IMR-90 (cell line): ENCODE measurements around the gene RAPGEF2. TPM values are rescaled to one million over a fixed set of nuclear protein-coding genes. Genes with fewer than 3 reads are reported as not detected.

Source experiments
- ATAC-seq: fragments of 200-7000 bp; cut with Tn5 transposase; 2 replicates; pipeline ENCODE4 v1.9.1; 2020; ENCODE audit warnings: low read depth, mild to moderate bottlenecking, moderate library complexity
- BruUV-seq: library from RNA; stranded (reverse); fragments of 400-500 nt; replicated peaks from 2 replicates; lab custom pipeline; 2021; lab: Mats Ljungman, UMichigan
- CTCF ChIA-PET: fragments of 300-600 bp; formaldehyde crosslinking; extraction: SDS; loops from one replicate; lab custom pipeline; 2021; ENCODE audit warnings: antibody characterized with exemption; lab: Yijun Ruan, JAX
- POLR2A ChIA-PET: fragments of 300-600 bp; sonication (Branson Sonifier 250); formaldehyde crosslinking; loops from one replicate; lab custom pipeline; 2022; ENCODE audit warnings: antibody characterized with exemption; ENCODE audit not compliant: unreplicated experiment; lab: Charles Lee
- DNase-seq: peaks from one replicate; pipeline ENCODE4 v3.0.0; 2013
- H2AFZ ChIP-seq: replicated peaks from 2 replicates; pipeline ENCODE3; 2013; ENCODE audit warnings: low read length, mild to moderate bottlenecking; ENCODE audit not compliant: poor library complexity
- H2AK5ac ChIP-seq: 2 replicates; pipeline ENCODE4 v1.6.1; 2013; ENCODE audit warnings: low read depth, low read length, inconsistent platforms
- H2AK9ac ChIP-seq: replicated peaks from 2 replicates; pipeline ENCODE3; 2013; ENCODE audit warnings: mild to moderate bottlenecking, low read depth, low read length, moderate library complexity; ENCODE audit not compliant: poor library complexity
- H2BK120ac ChIP-seq: 2 replicates; pipeline ENCODE4 v1.6.1; 2013; ENCODE audit warnings: low read depth, low read length, inconsistent platforms
- H2BK15ac ChIP-seq: 3 replicates; pipeline ENCODE4 v1.6.1; 2013; ENCODE audit warnings: low read depth, low read length, inconsistent platforms
- H2BK20ac ChIP-seq: 2 replicates; pipeline ENCODE4 v1.6.1; 2013; ENCODE audit warnings: low read depth, mild to moderate bottlenecking, inconsistent platforms, low read length, moderate library complexity
- H2BK5ac ChIP-seq: 2 replicates; pipeline ENCODE4 v1.6.1; 2013; ENCODE audit warnings: mild to moderate bottlenecking, low read depth, low read length, inconsistent platforms; ENCODE audit not compliant: poor library complexity, severe bottlenecking
- H3K14ac ChIP-seq: replicated peaks from 2 replicates; pipeline ENCODE4 v1.6.1; 2013; ENCODE audit warnings: low read depth, low read length, inconsistent platforms
- H3K18ac ChIP-seq: 2 replicates; pipeline ENCODE4 v1.6.1; 2013; ENCODE audit warnings: low read depth, low read length, control low read depth
- H3K23ac ChIP-seq: 2 replicates; pipeline ENCODE4 v1.6.1; 2013; ENCODE audit warnings: low read depth, low read length, inconsistent platforms
- H3K27ac ChIP-seq: 2 replicates; pipeline ENCODE4 v1.5.1; 2013; ENCODE audit warnings: mild to moderate bottlenecking, control low read depth, low read length; ENCODE audit not compliant: insufficient read depth
- H3K27me3 ChIP-seq: 2 replicates; pipeline ENCODE4 v1.6.1; 2013; ENCODE audit warnings: low read length; ENCODE audit not compliant: control insufficient read depth, insufficient read depth
- H3K36me3 ChIP-seq: 2 replicates; pipeline ENCODE4 v1.6.1; 2013; ENCODE audit warnings: low read length, mixed read lengths; ENCODE audit not compliant: control insufficient read depth, insufficient read depth
- H3K4ac ChIP-seq: 2 replicates; pipeline ENCODE4 v1.6.1; 2013; ENCODE audit warnings: low read depth, low read length, inconsistent platforms
- H3K4me1 ChIP-seq: 2 replicates; pipeline ENCODE4 v1.6.1; 2013; ENCODE audit warnings: low read length, mixed read lengths; ENCODE audit not compliant: control insufficient read depth, insufficient read depth
- H3K4me2 ChIP-seq: 2 replicates; pipeline ENCODE4 v1.6.1; 2013; ENCODE audit warnings: low read depth, mild to moderate bottlenecking, control low read depth, low read length, moderate library complexity
- H3K4me3 ChIP-seq: 2 replicates; pipeline ENCODE4 v1.5.1; 2013; ENCODE audit warnings: low read depth, mild to moderate bottlenecking, control low read depth, low read length, moderate library complexity; ENCODE audit not compliant: insufficient read depth
- H3K56ac ChIP-seq: 2 replicates; pipeline ENCODE4 v1.6.1; 2013; ENCODE audit warnings: low read length, inconsistent platforms; ENCODE audit not compliant: insufficient read depth; ENCODE audit errors: extremely low read depth
- H3K79me1 ChIP-seq, 2 experiments: 2 replicates each; pipeline ENCODE4 v1.6.1; 2013; ENCODE audit warnings: low read length in 2 of 2, inconsistent platforms in 1 of 2, low read depth in 1 of 2
- H3K9ac ChIP-seq: 2 replicates; pipeline ENCODE4 v1.6.1; 2013; ENCODE audit warnings: low read depth, low read length, control low read depth
- H3K9me1 ChIP-seq: 2 replicates; pipeline ENCODE4 v1.6.1; 2013; ENCODE audit warnings: low read length, inconsistent platforms; ENCODE audit not compliant: insufficient read depth
- H3K9me3 ChIP-seq: 2 replicates; pipeline ENCODE4 v1.6.1; 2013; ENCODE audit warnings: low read length; ENCODE audit not compliant: control insufficient read depth, insufficient read depth
- H4K20me1 ChIP-seq: 2 replicates; pipeline ENCODE4 v1.6.1; 2013; ENCODE audit warnings: low read length, inconsistent platforms; ENCODE audit not compliant: insufficient read depth
- H4K5ac ChIP-seq: 2 replicates; pipeline ENCODE4 v1.6.1; 2013; ENCODE audit warnings: mild to moderate bottlenecking, low read depth, low read length, control low read depth
- H4K8ac ChIP-seq, 2 experiments: 2 replicates each; pipeline ENCODE4 v1.6.1; 2013; ENCODE audit warnings: low read depth in 2 of 2, low read length in 2 of 2, control low read depth in 1 of 2, inconsistent platforms in 1 of 2
- H4K91ac ChIP-seq: 2 replicates; pipeline ENCODE4 v1.6.1; 2013; ENCODE audit warnings: low read depth, low read length, inconsistent platforms; ENCODE audit not compliant: insufficient read depth
- BHLHE40 ChIP-seq: fragments of 150-350 bp; IDR thresholded peaks from 2 replicates; pipeline ENCODE4 v1.6.1; 2016; ENCODE audit warnings: mild to moderate bottlenecking, low read depth, low read length
- CEBPB ChIP-seq: IDR thresholded peaks from 2 replicates; pipeline ENCODE4 v1.6.1; 2012; ENCODE audit warnings: low read depth, low read length, improper control_type of control experiment
- CHD1 ChIP-seq: IDR thresholded peaks from 2 replicates; pipeline ENCODE4 v1.6.1; 2012; ENCODE audit warnings: low read depth, low read length, improper control_type of control experiment
- CTCF ChIP-seq: conservative IDR thresholded peaks from 2 replicates; pipeline ENCODE4 v1.5.1; 2012; ENCODE audit warnings: mild to moderate bottlenecking, low read depth, low read length, improper control_type of control experiment
- ELK1 ChIP-seq: fragments of 150-350 bp; IDR thresholded peaks from 2 replicates; pipeline ENCODE4 v1.6.1; 2016; ENCODE audit warnings: low read depth, mild to moderate bottlenecking, low read length, moderate library complexity, borderline replicate concordance
- FOS ChIP-seq: fragments of 150-350 bp; IDR thresholded peaks from 2 replicates; pipeline ENCODE4 v1.6.1; 2016; ENCODE audit warnings: low read depth, low read length
- MAFK ChIP-seq: IDR thresholded peaks from 2 replicates; pipeline ENCODE4 v1.6.1; 2012; ENCODE audit warnings: low read depth, low read length, improper control_type of control experiment
- MAZ ChIP-seq: IDR thresholded peaks from 2 replicates; pipeline ENCODE4 v1.6.1; 2012; ENCODE audit warnings: low read depth, mild to moderate bottlenecking, low read length, improper control_type of control experiment, moderate library complexity, borderline replicate concordance
- MXI1 ChIP-seq: IDR thresholded peaks from 2 replicates; pipeline ENCODE4 v1.6.1; 2012; ENCODE audit warnings: low read depth, mild to moderate bottlenecking, low read length, moderate library complexity, borderline replicate concordance
- NFE2L2 ChIP-seq: fragments of 150-350 bp; IDR thresholded peaks from 2 replicates; pipeline ENCODE4 v1.6.1; 2016; ENCODE audit warnings: low read depth, mild to moderate bottlenecking, low read length
- POLR2A ChIP-seq: IDR thresholded peaks from 2 replicates; pipeline ENCODE4 v1.6.1; 2012; ENCODE audit warnings: mild to moderate bottlenecking, low read depth, low read length
- RAD21 ChIP-seq: IDR thresholded peaks from 2 replicates; pipeline ENCODE4 v1.6.1; 2012; ENCODE audit warnings: low read length, improper control_type of control experiment
- RCOR1 ChIP-seq: IDR thresholded peaks from 2 replicates; pipeline ENCODE4 v1.6.1; 2012; ENCODE audit warnings: mild to moderate bottlenecking, low read length, improper control_type of control experiment; ENCODE audit not compliant: insufficient replicate concordance
- RFX5 ChIP-seq: IDR thresholded peaks from 2 replicates; pipeline ENCODE4 v1.8.0; 2012; ENCODE audit warnings: low read depth, mild to moderate bottlenecking, low read length, moderate library complexity
- SMC3 ChIP-seq: fragments of 150-350 bp; IDR thresholded peaks from 2 replicates; pipeline ENCODE4 v1.6.1; 2016; ENCODE audit warnings: low read depth, mild to moderate bottlenecking, antibody characterized with exemption, low read length, moderate library complexity
- USF2 ChIP-seq: fragments of 150-350 bp; IDR thresholded peaks from 2 replicates; pipeline ENCODE4 v1.6.1; 2017; ENCODE audit warnings: mild to moderate bottlenecking, antibody characterized with exemption, low read length, low read depth
- WGBS, 2 experiments: methylation state at CpG; one replicate each; pipeline versions ENCODE4 v1.1.5 to v1.1.7; 2013; ENCODE audit warnings: missing lambda C conversion rate in 2 of 2; ENCODE audit not compliant: insufficient read length in 1 of 2; ENCODE audit errors: extremely low coverage in 2 of 2; 5-methylcytosine and 5-hydroxymethylcytosine counted together
- dilution Hi-C: fragments of 300-500 bp; cut with HindIII; formaldehyde crosslinking; loops from one replicate; pipeline ENCODE4 v1.14.3; 2018; ENCODE audit warnings: low sequenced_read_pairs; ENCODE audit not compliant: unreplicated experiment
- in situ Hi-C: fragments of 300-500 bp; cut with MboI; formaldehyde crosslinking; loops from 3 replicates; pipeline ENCODE4 v1.14.3; 2019; ENCODE audit warnings: low sequenced_read_pairs, inconsistent platforms, mixed read lengths
- intact Hi-C: fragments of 100-400 bp; cut with micrococcal nuclease; formaldehyde crosslinking; loops from 2 replicates; pipeline ENCODE4 v1.10.0; 2022
- polyA plus RNA-seq, 3 experiments: library from polyadenylated mRNA; depleted of rRNA; stranded (reverse); fragments of >200 nt; gene quantifications; 2 replicates each; pipeline ENCODE4 v1.2.3, GENCODE V29; 2012; ENCODE audit warnings: low replicate concordance in 1 of 3
- total RNA-seq: library from RNA; depleted of rRNA; stranded (reverse); fragments of >200 nt; gene quantifications from 2 replicates; pipeline ENCODE4 v1.2.3, GENCODE V29; 2012

RAPGEF2 gene
- total and polyA plus RNA-seq, 2 of the 4 experiments (the other 2 are of a cell fraction) = 27.6 to 109 TPM

- Histone ChIP-seq H3K4ac (no peak overlapping the region), H3K27ac (no peak overlapping the region), H2BK20ac (no peak overlapping the region), H3K23ac (no peak overlapping the region), H4K8ac (no peak overlapping the region), H3K14ac (no peak overlapping the region), H3K36me3 (peaks cover 17% of the 10 kb centered on the region), H2AK5ac (no peak overlapping the region), H4K91ac (no peak overlapping the region), H3K9me3 (no peaks in the 10 kb centered on the region), H3K4me3 (no peak overlapping the region), H3K9ac (no peak overlapping the region), H3K18ac (no peak overlapping the region), H3K4me1 (no peaks in the 10 kb centered on the region), H4K20me1 (no peaks in the 10 kb centered on the region), H2BK5ac (no peak overlapping the region), H3K79me1 (peaks cover 8 to 9% of the 10 kb centered on the region in 2 experiments; a peak in 3 of 4 replicates), H3K9me1 (no peaks in the 10 kb centered on the region; the same call in 1 of the 2 replicates), H2BK15ac (no peak overlapping the region), H3K27me3 (no peaks in the 10 kb centered on the region), H3K56ac (no peak overlapping the region), H2AK9ac (no peak overlapping the region), H2AFZ (no peak overlapping the region), H2BK120ac (no peak overlapping the region), H3K4me2 (no peak overlapping the region), H4K5ac (no peak overlapping the region)
- ATAC-seq (no peak), DNase-seq (no peak)
- WGBS, 2 experiments = no CpG with 5 or more reads among the region's 1 CpG
- TF ChIP-seq RCOR1 (no peak), RAD21 (no peak), FOS (no peak), SMC3 (no peak), USF2 (no peak), MAZ (no peak), CHD1 (no peak), POLR2A (no peak), BHLHE40 (no peak), NFE2L2 (no peak), CTCF (no peak), ELK1 (no peak), RFX5 (no peak), MAFK (no peak), CEBPB (no peak), MXI1 (no peak)
- intact Hi-C loops = no loop called here
- CTCF ChIA-PET = interaction anchor here (0.5 kb wide), 1 partner anchor 29 kb away, joined by 4 read pairs; no protein-coding TSS in a partner anchor
- BruUV-seq = no TSS peak
- in situ Hi-C loops = no loop called here
- POLR2A ChIA-PET = no interaction called here
- dilution Hi-C loops = no loop called here
Measured at GRCh38 chr4:159334461-159334860, 231.6 kb downstream of the RAPGEF2 start.
